ENCODE results near the gene DKK3.

DKK3 gene

GRCh38 chr11:12019337-12019736 lies 10.9 kb upstream of the DKK3 start:
- H3K79me2 ChIP-seq (ENCODE audit: insufficient read depth, low read depth), result no peaks in the 10 kb centered on the region

GRCh38 chr11:12017865-12018453 lies 9.5 kb upstream of the DKK3 start:
- Histone ChIP-seq H3K79me2 (ENCODE audit: insufficient read depth, low read depth) (no peaks in the 10 kb centered on the region), H3K4me2 (no peak overlapping the region), H2AFZ (ENCODE audit: low read depth) (no peak overlapping the region), H3K27ac (no peak overlapping the region), H4K20me1 (ENCODE audit: insufficient read depth) (no peaks in the 10 kb centered on the region), H3K4me1 (ENCODE audit: low read depth, poor library complexity, severe bottlenecking) (no peaks in the 10 kb centered on the region), H3K4me3 (IDR thresholded peaks at IDR 0.05; ENCODE audit: insufficient read depth, low read depth, low read length) (no peak overlapping the region), H3K36me3 (ENCODE audit: insufficient read depth) (no peaks in the 10 kb centered on the region), H3K27me3 (ENCODE audit: insufficient read depth, low read depth) (no peaks in the 10 kb centered on the region), H3K9ac (no peak overlapping the region)
- no peak for TF ChIP-seq CTCF (conservative IDR thresholded peaks at IDR 0.05; ENCODE audit: low read depth, low read length)

More at GRCh38 chr11:12019337-12019736, 10.9 kb upstream of the DKK3 start:
- Histone ChIP-seq H3K27ac (no peak overlapping the region), H3K4me2 (no peak overlapping the region), H4K20me1 (ENCODE audit: insufficient read depth) (no peaks in the 10 kb centered on the region), H3K9ac (no peak overlapping the region), H2AFZ (ENCODE audit: low read depth) (no peak overlapping the region), H3K4me3 (IDR thresholded peaks at IDR 0.05; ENCODE audit: insufficient read depth, low read depth, low read length) (no peak overlapping the region), H3K4me1 (ENCODE audit: low read depth, poor library complexity, severe bottlenecking) (no peaks in the 10 kb centered on the region), H3K36me3 (ENCODE audit: insufficient read depth) (no peaks in the 10 kb centered on the region), H3K27me3 (ENCODE audit: insufficient read depth, low read depth) (no peaks in the 10 kb centered on the region)
- no peak for TF ChIP-seq CTCF (conservative IDR thresholded peaks at IDR 0.05; ENCODE audit: low read depth, low read length)

GRCh38 chr11:12017243-12017678 lies 8.8 kb upstream of the DKK3 start:
- H3K4me1 ChIP-seq (ENCODE audit: low read depth, poor library complexity, severe bottlenecking), result no peaks in the 10 kb centered on the region

GRCh38 chr11:12016246-12016645 lies 7.8 kb upstream of the DKK3 start:
- Histone ChIP-seq H3K4me1 (ENCODE audit: low read depth, poor library complexity, severe bottlenecking) (no peaks in the 10 kb centered on the region), H3K36me3 (ENCODE audit: insufficient read depth) (no peaks in the 10 kb centered on the region), H3K9ac (no peak overlapping the region), H3K4me3 (IDR thresholded peaks at IDR 0.05; ENCODE audit: insufficient read depth, low read depth, low read length) (no peak overlapping the region), H3K79me2 (ENCODE audit: insufficient read depth, low read depth) (no peaks in the 10 kb centered on the region), H3K4me2 (no peak overlapping the region), H2AFZ (ENCODE audit: low read depth) (no peak overlapping the region), H3K27ac (no peak overlapping the region), H4K20me1 (ENCODE audit: insufficient read depth) (no peaks in the 10 kb centered on the region), H3K27me3 (ENCODE audit: insufficient read depth, low read depth) (no peaks in the 10 kb centered on the region)
- no peak for TF ChIP-seq CTCF (conservative IDR thresholded peaks at IDR 0.05; ENCODE audit: low read depth, low read length)

More at GRCh38 chr11:12017243-12017678, 8.8 kb upstream of the DKK3 start:
- TF ChIP-seq CTCF (conservative IDR thresholded peaks at IDR 0.05; ENCODE audit: low read depth, low read length), result no peak
- Histone ChIP-seq H3K4me3 (IDR thresholded peaks at IDR 0.05; ENCODE audit: insufficient read depth, low read depth, low read length) (no peak overlapping the region), H2AFZ (ENCODE audit: low read depth) (no peak overlapping the region), H3K4me2 (no peak overlapping the region), H4K20me1 (ENCODE audit: insufficient read depth) (no peaks in the 10 kb centered on the region), H3K36me3 (ENCODE audit: insufficient read depth) (no peaks in the 10 kb centered on the region), H3K27ac (no peak overlapping the region), H3K9ac (no peak overlapping the region), H3K27me3 (ENCODE audit: insufficient read depth, low read depth) (no peaks in the 10 kb centered on the region), H3K79me2 (ENCODE audit: insufficient read depth, low read depth) (no peaks in the 10 kb centered on the region)
